Skeletal muscle tissue (tissue), 4 donors: ENCODE measurements around the gene IGFBP2. TPM values are rescaled to one million over a fixed set of nuclear protein-coding genes. Genes with fewer than 3 reads are reported as not detected.

Experiments used
- H3K27ac ChIP-seq: one replicate; pipeline ENCODE4 v1.7.0; 2013; ENCODE audit warnings: mild to moderate bottlenecking, low read depth, low read length, inconsistent platforms
- H3K27me3 ChIP-seq, 3 donors: one replicate each; pipeline ENCODE4 v1.7.0; 2013; ENCODE audit warnings: low read length in 3 of 3; ENCODE audit not compliant: control insufficient read depth in 3 of 3, insufficient read depth in 3 of 3
- H3K36me3 ChIP-seq, 3 donors: one replicate each; pipeline ENCODE4 v1.7.0; 2013; ENCODE audit warnings: low read length in 3 of 3; ENCODE audit not compliant: control insufficient read depth in 3 of 3, insufficient read depth in 3 of 3
- H3K4me1 ChIP-seq, 3 donors: one replicate each; pipeline ENCODE4 v1.7.0; 2013; ENCODE audit warnings: low read length in 3 of 3, mild to moderate bottlenecking in 3 of 3; ENCODE audit not compliant: control insufficient read depth in 3 of 3, insufficient read depth in 3 of 3
- H3K4me3 ChIP-seq, 3 donors: one replicate each; pipeline ENCODE4 v1.7.0; 2013; ENCODE audit warnings: low read length in 3 of 3
- H3K9ac ChIP-seq, 3 donors: one replicate each; pipeline ENCODE4 v1.7.0; 2013; ENCODE audit warnings: low read length in 3 of 3, mild to moderate bottlenecking in 3 of 3, moderate library complexity in 2 of 3, low read depth in 1 of 3
- H3K9me3 ChIP-seq, 3 donors: one replicate each; pipeline ENCODE4 v1.7.0; 2013; ENCODE audit warnings: low read length in 3 of 3; ENCODE audit not compliant: control insufficient read depth in 3 of 3
- total RNA-seq: library from RNA; depleted of rRNA; stranded (reverse); fragments of >200 nt; gene quantifications from one replicate; pipeline ENCODE4 v1.2.3, GENCODE V29; 2014
- donor health status: Osteomylitis.

IGFBP2 gene
- total RNA-seq, 1 donor from 2014 or later, result 99.7 TPM

DNA sequence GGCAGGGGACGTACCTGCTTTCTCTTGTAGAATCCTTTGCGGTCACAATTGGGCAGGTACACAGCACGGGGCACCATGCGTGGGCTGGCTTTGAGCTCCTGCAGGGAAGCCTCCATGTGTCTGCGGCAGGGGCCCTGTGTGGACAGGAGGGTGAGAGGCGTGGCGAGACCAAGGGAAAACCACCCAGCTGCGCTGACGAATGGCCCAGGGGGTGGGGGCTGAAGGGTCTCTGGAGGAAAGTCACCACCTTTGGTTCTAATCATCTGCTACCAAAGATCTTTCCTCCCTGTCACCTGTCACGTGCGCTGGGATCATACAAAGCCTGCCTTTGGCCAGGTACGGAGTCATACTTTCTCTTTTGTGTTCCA is 44.9 kb downstream of the IGFBP2 start:
- Histone ChIP-seq H3K9ac (peak overlapping the region in 2 of 3 donors; percentile 5 to 82), H3K27ac (peak overlapping the region; percentile 98), H3K9me3 (no peaks in the 10 kb centered on the region), H3K4me3 (peak overlapping the region in 1 of 3 donors; percentile 3), H3K4me1 (peaks cover 48 to 67% (median 54%) of the 10 kb centered on the region in 3 donors), H3K27me3 (no peaks in the 10 kb centered on the region), H3K36me3 (peaks cover 45 to 67% (median 48%) of the 10 kb centered on the region in 3 donors)

GRCh38 chr2:216678813-216679657 is 45.8 kb downstream of the IGFBP2 start:
- Histone ChIP-seq H3K27me3 (no peaks in the 10 kb centered on the region), H3K36me3 (peaks cover 45 to 63% (median 48%) of the 10 kb centered on the region in 3 donors), H3K27ac (peak overlapping the region; percentile 98), H3K4me1 (peaks cover 57 to 72% (median 64%) of the 10 kb centered on the region in 3 donors), H3K9me3 (no peaks in the 10 kb centered on the region), H3K4me3 (peak overlapping the region; percentile 11 to 49 (median 47)), H3K9ac (peak overlapping the region; percentile 63 to 82 (median 71))

GRCh38 chr2:216679658-216680024 is 46.4 kb downstream of the IGFBP2 start:
- H3K9me3 ChIP-seq, result no peaks in the 10 kb centered on the region
- peak overlapping the region; percentile 65 to 82 (median 79) for H3K9ac ChIP-seq
- peaks cover 39 to 57% (median 42%) of the 10 kb centered on the region in 3 donors for H3K36me3 ChIP-seq
- H3K27ac ChIP-seq, result peak overlapping the region; percentile 98
- no peaks in the 10 kb centered on the region for H3K27me3 ChIP-seq
- H3K4me1 ChIP-seq, result peaks cover 63 to 73% (median 70%) of the 10 kb centered on the region in 3 donors
- H3K4me3 ChIP-seq, result peak overlapping the region; percentile 11 to 67 (median 52)

DNA sequence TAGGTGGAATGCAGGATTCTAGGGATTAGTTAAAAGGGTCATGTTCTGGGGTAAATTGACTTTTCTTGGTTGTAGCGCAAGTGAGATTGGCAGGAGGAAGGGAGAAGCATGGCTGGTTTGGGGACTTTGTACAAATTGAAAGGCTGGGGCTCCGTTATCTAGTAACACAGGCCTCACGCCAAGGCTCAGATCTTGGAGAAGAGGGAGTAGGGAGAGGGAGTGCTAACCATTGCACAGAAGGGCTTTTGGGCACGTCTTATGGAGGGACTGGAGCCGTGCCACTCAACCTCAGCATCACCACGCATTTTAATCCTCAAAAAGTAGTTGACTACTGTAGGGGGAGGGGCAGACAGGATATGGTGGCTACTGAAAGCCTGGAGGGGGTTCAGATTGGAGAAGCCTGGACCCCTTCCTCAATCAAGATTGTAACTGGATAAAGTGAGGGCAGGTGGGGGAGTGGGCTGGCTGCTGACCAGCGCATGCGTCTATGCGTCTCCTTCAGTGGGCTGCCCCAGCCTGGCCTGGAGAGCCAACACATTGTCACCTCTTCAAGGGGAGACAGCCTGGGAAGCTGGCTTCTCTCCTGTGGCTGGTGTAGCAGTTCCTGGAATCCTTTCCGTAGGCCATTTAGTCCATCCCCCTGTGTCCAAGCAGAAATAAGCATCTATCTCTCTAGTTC is 47.9 kb downstream of the IGFBP2 start:
- H3K36me3 ChIP-seq, result peaks cover 28 to 50% (median 29%) of the 10 kb centered on the region in 3 donors
- peak overlapping the region; percentile 98 for H3K27ac ChIP-seq

GRCh38 chr2:216681683-216682082 is 48.5 kb downstream of the IGFBP2 start:
- Histone ChIP-seq H3K27me3 (no peaks in the 10 kb centered on the region), H3K36me3 (peaks cover 24 to 46% (median 25%) of the 10 kb centered on the region in 3 donors), H3K9ac (peak overlapping the region in 2 of 3 donors; percentile 11 to 70), H3K4me3 (peak overlapping the region in 1 of 3 donors; percentile 36), H3K4me1 (peaks cover 80 to 91% (median 87%) of the 10 kb centered on the region in 3 donors), H3K27ac (peak overlapping the region; percentile 98), H3K9me3 (no peaks in the 10 kb centered on the region)

More for the DNA sequence above, 47.9 kb downstream of the IGFBP2 start:
- no peaks in the 10 kb centered on the region for H3K27me3 ChIP-seq
- H3K4me1 ChIP-seq, result peaks cover 75 to 85% (median 82%) of the 10 kb centered on the region in 3 donors
- H3K9ac ChIP-seq, result peak overlapping the region; percentile 3 to 79 (median 8)
- no peaks in the 10 kb centered on the region for H3K9me3 ChIP-seq
- peak overlapping the region in 2 of 3 donors; percentile 1 to 52 for H3K4me3 ChIP-seq

DNA sequence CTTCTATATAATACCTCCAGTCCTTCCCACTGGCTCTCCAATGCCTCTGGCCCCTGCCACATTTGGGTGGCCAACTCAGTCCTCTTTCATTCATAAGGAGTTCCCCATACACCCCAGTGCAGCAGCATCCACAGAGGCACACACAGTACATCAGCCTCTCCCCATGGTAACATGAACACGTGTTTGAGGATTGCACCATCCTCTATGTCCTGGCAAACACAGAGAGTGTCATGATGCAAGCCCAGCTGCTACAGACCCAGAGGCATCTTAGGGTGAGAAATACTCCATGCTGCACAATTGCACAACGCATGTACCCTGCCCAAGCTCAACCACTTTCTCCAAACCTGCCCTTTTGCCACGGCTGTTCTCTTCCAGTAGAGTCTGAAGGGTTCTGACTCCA is 50.6 kb downstream of the IGFBP2 start:
- no peaks in the 10 kb centered on the region for H3K9me3 ChIP-seq
- peak overlapping the region in 1 of 3 donors; percentile 47 for H3K9ac ChIP-seq
- H3K4me3 ChIP-seq, result peak overlapping the region; percentile 17 to 31 (median 17)
- H3K27ac ChIP-seq, result peak overlapping the region; percentile 98
- H3K4me1 ChIP-seq, result peaks cover 90 to 94% (median 90%) of the 10 kb centered on the region in 3 donors
- H3K27me3 ChIP-seq, result no peaks in the 10 kb centered on the region
- H3K36me3 ChIP-seq, result peaks cover 3 to 40% (median 10%) of the 10 kb centered on the region in 3 donors

DNA sequence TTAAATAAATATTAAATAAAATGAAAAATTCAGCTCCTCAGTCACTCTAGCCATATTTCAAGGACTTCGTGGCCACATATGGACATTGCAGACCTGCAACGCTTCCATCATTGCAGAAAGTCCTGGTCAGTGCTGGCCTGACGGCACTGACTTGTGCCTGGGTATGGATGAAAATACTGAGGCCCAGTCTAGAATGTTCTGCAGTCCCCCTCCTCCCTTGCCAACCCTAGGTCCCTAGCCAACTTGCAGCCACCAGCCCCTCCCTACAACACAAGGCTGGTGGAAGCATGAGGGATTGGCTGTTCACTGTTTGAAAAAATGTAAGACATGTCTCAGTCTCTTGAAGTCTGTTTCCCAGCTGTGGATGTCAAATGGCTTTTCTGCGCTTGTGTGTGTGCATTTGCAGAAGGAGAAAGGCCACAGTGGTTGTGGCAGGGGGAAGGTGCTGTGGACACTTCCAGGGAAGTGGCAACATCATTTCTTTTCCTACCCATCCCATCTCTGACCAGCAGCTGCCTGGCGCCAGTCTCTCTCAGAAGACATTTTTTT is 52.2 kb downstream of the IGFBP2 start:
- peak overlapping the region; percentile 78 for H3K27ac ChIP-seq
- no peak overlapping the region for H3K4me3 ChIP-seq
- peak overlapping the region in 1 of 3 donors; percentile 57 for H3K9ac ChIP-seq
- no peaks in the 10 kb centered on the region for H3K27me3 ChIP-seq
- H3K4me1 ChIP-seq, result peaks cover 90 to 94% (median 90%) of the 10 kb centered on the region in 3 donors
- H3K9me3 ChIP-seq, result no peaks in the 10 kb centered on the region
- H3K36me3 ChIP-seq, result peaks cover 9 to 46% (median 11%) of the 10 kb centered on the region in 3 donors

- Histone ChIP-seq H3K9ac (peak overlapping the region; percentile 24 to 34 (median 26)), H3K36me3 (peaks cover 9 to 43% (median 11%) of the 10 kb centered on the region in 3 donors), H3K4me1 (peaks cover 80 to 90% (median 84%) of the 10 kb centered on the region in 3 donors), H3K4me3 (peak overlapping the region in 1 of 3 donors; percentile 29), H3K9me3 (no peaks in the 10 kb centered on the region), H3K27ac (peak overlapping the region; percentile 65), H3K27me3 (peaks cover 0 to 2% (median 0%) of the 10 kb centered on the region in 3 donors)
Observed at GRCh38 chr2:216687111-216687510, 53.9 kb downstream of the IGFBP2 start.

- Histone ChIP-seq H3K4me3 (no peak overlapping the region), H3K9ac (peak overlapping the region in 2 of 3 donors; percentile 27 to 34), H3K27me3 (peaks cover 0 to 2% (median 0%) of the 10 kb centered on the region in 3 donors), H3K4me1 (peaks cover 80 to 87% (median 86%) of the 10 kb centered on the region in 3 donors), H3K27ac (peak overlapping the region; percentile 65), H3K36me3 (peaks cover 9 to 43% (median 11%) of the 10 kb centered on the region in 3 donors), H3K9me3 (no peaks in the 10 kb centered on the region)
Observed at GRCh38 chr2:216687646-216688045, 54.4 kb downstream of the IGFBP2 start.
